Non-pigmented ciliary epithelial cell (primary cell): ENCODE measurements around the gene CNKSR2.

ENCODE experiments used
- DNase-seq: peaks from one replicate; pipeline ENCODE4 v3.0.0-alpha.2; 2010; ENCODE audit warnings: low read depth

CNKSR2 gene

GRCh38 chrX:21675931-21676330, 301.7 kb downstream of the CNKSR2 start:
- no peak for DNase-seq

- DNase-seq = no peak
These were observed 303.9 kb downstream of the CNKSR2 start for GRCh38 chrX:21678048-21678612.

DNA sequence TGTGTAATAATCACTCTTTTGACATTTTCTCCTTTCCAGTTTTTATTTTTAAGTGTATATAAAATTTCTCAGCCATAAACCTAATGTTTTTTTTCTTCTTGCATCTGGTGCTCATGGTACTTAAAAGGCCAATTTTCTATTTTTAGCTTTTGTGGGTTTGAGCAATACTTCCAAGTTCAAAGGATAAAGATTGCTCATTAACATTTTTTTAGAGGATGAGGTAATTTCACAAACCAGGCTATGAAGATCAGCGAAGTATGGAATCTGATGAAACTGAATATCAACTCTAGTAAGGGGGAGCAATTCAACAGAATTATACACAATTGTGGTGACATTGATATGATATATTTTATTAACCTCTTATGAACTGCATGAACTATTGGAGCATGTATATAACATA, 309.7 kb downstream of the CNKSR2 start:
- DNase-seq = no peak

DNA sequence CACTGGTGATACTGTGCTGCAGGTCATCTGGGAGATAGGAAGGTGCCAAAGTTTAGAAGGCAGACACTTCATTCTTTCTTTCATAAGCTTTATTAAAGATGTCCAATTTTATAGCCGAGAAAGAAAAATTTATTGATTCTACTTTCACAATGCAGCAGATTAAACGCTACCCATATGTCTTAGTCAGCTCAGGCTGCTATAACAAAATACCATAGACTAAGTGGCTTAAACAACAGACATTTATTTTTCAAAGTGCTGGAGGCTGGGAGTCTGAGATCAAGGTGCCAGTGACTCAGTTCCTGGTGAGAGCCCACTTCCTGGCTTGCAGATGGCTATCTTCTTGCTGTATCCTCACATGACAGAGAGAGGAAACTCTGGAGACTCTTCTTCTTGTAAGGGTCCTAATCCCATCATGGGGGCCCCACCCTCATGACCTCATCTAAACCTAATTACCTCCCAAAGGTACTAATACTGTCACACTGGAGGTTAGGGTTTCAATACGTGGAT, 317.3 kb downstream of the CNKSR2 start:
- no peak for DNase-seq

DNA sequence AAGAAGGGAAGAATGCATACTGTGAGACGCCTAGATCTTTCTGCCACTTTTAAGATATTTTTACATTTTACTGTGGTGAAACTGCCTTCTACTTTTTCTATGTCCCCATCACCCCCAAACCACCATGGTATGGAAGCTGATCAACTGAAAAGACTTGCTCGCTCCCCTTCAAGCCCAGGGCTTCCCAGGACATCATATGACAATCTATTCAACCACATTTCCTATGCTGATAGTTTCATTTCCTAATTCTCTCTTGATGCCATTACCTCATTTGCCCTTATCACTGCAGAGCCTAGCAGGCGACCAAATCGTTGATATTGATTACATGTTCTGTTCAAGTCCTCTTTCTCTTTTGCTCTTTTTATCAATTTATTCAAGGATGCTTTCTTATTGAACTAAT, 324.1 kb downstream of the CNKSR2 start:
- DNase-seq = no peak

DNA sequence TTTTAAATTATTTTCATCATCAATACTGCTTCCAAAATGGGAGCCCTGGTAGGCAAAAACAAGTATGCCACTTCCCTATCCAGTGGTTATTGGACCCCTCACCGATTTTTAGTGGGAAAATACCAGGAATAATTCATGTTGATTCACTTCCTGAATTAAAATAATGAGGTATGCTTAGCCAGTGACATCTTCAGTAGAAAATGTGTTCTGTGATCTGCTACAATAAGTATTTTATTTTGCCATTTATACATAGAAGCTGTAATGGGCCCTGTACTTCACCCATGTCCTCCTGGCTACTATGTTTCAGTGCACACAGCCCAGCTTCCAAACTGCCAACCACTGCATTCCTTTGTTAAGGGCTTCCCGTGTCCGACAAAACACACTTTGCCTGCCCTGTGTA, 324.9 kb downstream of the CNKSR2 start:
- DNase-seq = no peak

DNA sequence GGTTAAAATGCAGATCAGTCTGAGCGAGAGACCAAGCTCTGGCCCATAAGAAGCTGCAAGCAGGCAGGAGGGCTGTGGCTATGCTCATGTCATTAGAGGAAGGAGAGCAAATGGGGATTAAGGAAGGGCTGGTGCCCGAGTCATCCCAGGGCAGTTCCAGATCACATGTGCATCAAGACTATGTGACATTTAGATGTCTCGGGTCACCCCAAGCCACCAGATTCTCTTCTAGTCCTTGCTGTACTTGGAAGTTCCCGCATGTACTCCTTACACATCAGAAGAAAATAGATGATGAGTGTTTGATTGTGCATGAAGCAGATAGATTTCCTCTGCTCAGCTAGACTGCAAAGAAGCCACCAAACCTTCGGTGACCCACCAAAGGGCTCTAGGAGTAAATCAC, 326.1 kb downstream of the CNKSR2 start:
- DNase-seq = no peak

DNA sequence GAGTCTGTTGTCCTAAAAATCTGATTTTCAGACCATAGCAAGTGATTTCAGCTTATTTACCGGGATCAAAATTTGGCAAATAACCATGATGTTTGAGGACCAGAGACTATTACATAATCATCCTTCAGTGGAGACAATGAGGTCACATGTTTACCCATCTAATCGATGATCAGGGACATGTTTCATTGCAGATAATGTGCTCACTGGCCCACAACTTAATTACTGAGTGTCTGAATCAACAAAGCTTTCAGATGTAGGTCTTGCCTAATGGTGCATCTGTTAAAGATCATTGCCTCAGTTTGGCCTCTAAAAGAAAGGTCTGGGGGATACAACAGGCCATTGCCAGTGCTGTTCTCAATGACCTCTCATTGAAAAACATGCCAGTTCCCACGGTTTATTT, 326.7 kb downstream of the CNKSR2 start:
- no peak for DNase-seq

GRCh38 chrX:21702725-21703124, 328.5 kb downstream of the CNKSR2 start:
- DNase-seq = no peak
